H1 (cell line): ENCODE results near the gene NUP43. TPM values are rescaled to one million over a fixed set of nuclear protein-coding genes. Genes with fewer than 3 reads are reported as not detected.

Source experiments
- CTCF ChIA-PET: fragments of 300-600 bp; sonication (Branson Sonifier 250); formaldehyde crosslinking; loops from one replicate; lab custom pipeline; 2021; ENCODE audit not compliant: partially characterized antibody; lab: Charles Lee
- POLR2A ChIA-PET: fragments of 300-600 bp; sonication (Branson Sonifier 250); formaldehyde crosslinking; loops from one replicate; lab custom pipeline; 2021; ENCODE audit warnings: inconsistent platforms; ENCODE audit not compliant: partially characterized antibody; lab: Charles Lee
- DNase-seq, 2 experiments: peaks; one replicate each; pipeline versions ENCODE4 v3.0.0 to v3.0.0-alpha.2; 2010 to 2022; ENCODE audit warnings: low spot score in 2 of 2, low read depth in 1 of 2, mixed read lengths in 1 of 2
- FAIRE-seq: peaks from 2 replicates; lab custom pipeline; 2011; peaks lifted over from hg19 to GRCh38; lab: Jason Lieb, UNC
- H2AFZ ChIP-seq: 2 replicates; pipeline ENCODE4 v1.8.1; 2012; ENCODE audit warnings: low read length, inconsistent platforms
- H2AK5ac ChIP-seq: 2 replicates; pipeline ENCODE4 v1.6.1; 2013; ENCODE audit warnings: low read depth, low read length
- H2BK120ac ChIP-seq: replicated peaks from 2 replicates; pipeline ENCODE3; 2013; ENCODE audit warnings: low read depth, low read length, inconsistent platforms
- H2BK12ac ChIP-seq: 2 replicates; pipeline ENCODE4 v1.6.1; 2013; ENCODE audit warnings: low read depth, low read length
- H2BK15ac ChIP-seq: 2 replicates; pipeline ENCODE4 v1.6.1; 2013; ENCODE audit warnings: low read length
- H2BK20ac ChIP-seq: 2 replicates; pipeline ENCODE4 v1.6.1; 2013; ENCODE audit warnings: low read length
- H2BK5ac ChIP-seq: 2 replicates; pipeline ENCODE4 v1.6.1; 2013; ENCODE audit warnings: low read depth, low read length
- H3K14ac ChIP-seq: 2 replicates; pipeline ENCODE4 v1.6.1; 2013; ENCODE audit warnings: inconsistent platforms; ENCODE audit not compliant: insufficient read length
- H3K18ac ChIP-seq: 2 replicates; pipeline ENCODE4 v1.6.1; 2013; ENCODE audit warnings: low read length; ENCODE audit errors: extremely low read depth
- H3K23ac ChIP-seq: 2 replicates; pipeline ENCODE4 v1.6.1; 2013; ENCODE audit warnings: inconsistent platforms; ENCODE audit not compliant: insufficient read length
- H3K23me2 ChIP-seq: 2 replicates; pipeline ENCODE4 v1.6.1; 2013; ENCODE audit warnings: low read depth, low read length
- H3K27ac ChIP-seq: 2 replicates; pipeline ENCODE4 v1.6.1; 2011; ENCODE audit warnings: low read depth, low read length, inconsistent platforms
- H3K27me3 ChIP-seq, 4 experiments: replicated peaks in 1 of 4; 1 replicate in 1 of 4; 2 replicates in 3 of 4; pipeline versions ENCODE4 v1.6.1 to v1.8.1; 2011 to 2013; ENCODE audit warnings: low read length in 3 of 4, mild to moderate bottlenecking in 3 of 4, inconsistent platforms in 2 of 4, mixed read lengths in 2 of 4, moderate library complexity in 1 of 4; ENCODE audit not compliant: control insufficient read depth in 3 of 4, insufficient read depth in 3 of 4; ENCODE audit errors: extremely low read depth in 1 of 4
- H3K36me3 ChIP-seq, 4 experiments: 2 replicates each; pipeline versions ENCODE4 v1.6.1 to v1.8.1; 2011 to 2013; ENCODE audit warnings: mild to moderate bottlenecking in 4 of 4, low read length in 3 of 4, moderate library complexity in 2 of 4, control low read depth in 1 of 4, inconsistent platforms in 1 of 4; ENCODE audit not compliant: insufficient read depth in 4 of 4, control insufficient read depth in 2 of 4
- H3K4ac ChIP-seq: replicated peaks from 2 replicates; pipeline ENCODE3; 2013; ENCODE audit warnings: low read length, low read depth, mixed read lengths, inconsistent platforms; ENCODE audit not compliant: insufficient read length
- H3K4me1 ChIP-seq, 4 experiments: replicated peaks in 1 of 4; 1 replicate in 1 of 4; 2 replicates in 3 of 4; pipeline versions ENCODE4 v1.6.1 to v1.8.1; 2011 to 2013; ENCODE audit warnings: low read length in 3 of 4, inconsistent platforms in 2 of 4, mixed read lengths in 1 of 4; ENCODE audit not compliant: insufficient read depth in 4 of 4, control insufficient read depth in 3 of 4
- H3K4me2 ChIP-seq, 2 experiments: 2 replicates each; pipeline versions ENCODE4 v1.6.1 to v1.8.1; 2011 to 2013; ENCODE audit warnings: low read depth in 2 of 2, low read length in 2 of 2, control low read depth in 1 of 2, inconsistent platforms in 1 of 2, mild to moderate bottlenecking in 1 of 2; ENCODE audit not compliant: insufficient read depth in 1 of 2
- H3K4me3 ChIP-seq, 4 experiments: fragments of 200-600, 300-600 bp in 1 of 4; sonication (generic), shearing (Covaris generic), sonication (Bioruptor Twin) in 1 of 4; 2 replicates each; pipeline versions ENCODE4 v1.5.1 to v1.8.1; 2011 to 2016; ENCODE audit warnings: low read length in 4 of 4, low read depth in 3 of 4, control low read depth in 2 of 4, inconsistent platforms in 2 of 4, mild to moderate bottlenecking in 2 of 4, mixed read lengths in 1 of 4, moderate library complexity in 1 of 4; ENCODE audit not compliant: insufficient read depth in 2 of 4; ENCODE audit errors: extremely low read depth in 1 of 4
- H3K56ac ChIP-seq: replicated peaks from 2 replicates; pipeline ENCODE3; 2013; ENCODE audit warnings: low read depth, mild to moderate bottlenecking, mixed read lengths, low read length, inconsistent platforms; ENCODE audit not compliant: insufficient read length
- H3K79me1 ChIP-seq: 2 replicates; pipeline ENCODE4 v1.6.1; 2013; ENCODE audit warnings: low read depth, low read length, control low read depth
- H3K79me2 ChIP-seq, 2 experiments: 2 replicates each; pipeline versions ENCODE4 v1.6.1 to v1.8.1; 2012 to 2013; ENCODE audit warnings: low read length in 2 of 2, mild to moderate bottlenecking in 2 of 2, inconsistent platforms in 1 of 2; ENCODE audit not compliant: insufficient read depth in 2 of 2, control insufficient read depth in 1 of 2
- H3K9ac ChIP-seq, 4 experiments: replicated peaks in 1 of 4; 1 replicate in 1 of 4; 2 replicates in 3 of 4; pipeline versions ENCODE4 v1.6.1 to v1.8.1; 2011 to 2013; ENCODE audit warnings: low read depth in 3 of 4, low read length in 3 of 4, control low read depth in 2 of 4, mild to moderate bottlenecking in 2 of 4, moderate library complexity in 2 of 4, inconsistent platforms in 1 of 4; ENCODE audit errors: extremely low read depth in 1 of 4
- H3K9me3 ChIP-seq, 2 experiments: 2 replicates each; pipeline versions ENCODE4 v1.6.1 to v1.8.1; 2012 to 2013; ENCODE audit warnings: mild to moderate bottlenecking in 2 of 2, moderate library complexity in 2 of 2, control low read depth in 1 of 2, inconsistent platforms in 1 of 2, low read depth in 1 of 2, low read length in 1 of 2, mixed read lengths in 1 of 2; ENCODE audit not compliant: insufficient read depth in 2 of 2
- H4K20me1 ChIP-seq, 2 experiments: replicated peaks in 1 of 2; 2 replicates each; pipeline versions ENCODE3 to v1.8.1; 2011 to 2013; ENCODE audit warnings: inconsistent platforms in 2 of 2, low read length in 2 of 2, mild to moderate bottlenecking in 1 of 2; ENCODE audit not compliant: insufficient read depth in 2 of 2, control insufficient read depth in 1 of 2
- H4K5ac ChIP-seq: 2 replicates; pipeline ENCODE4 v1.6.1; 2013; ENCODE audit warnings: low read length, low read depth, mixed read lengths, inconsistent platforms; ENCODE audit not compliant: insufficient read length
- H4K8ac ChIP-seq: 2 replicates; pipeline ENCODE4 v1.8.0; 2013; ENCODE audit warnings: mild to moderate bottlenecking, moderate library complexity, low read length, inconsistent platforms; ENCODE audit not compliant: insufficient read depth; ENCODE audit errors: extremely low read depth
- H4K91ac ChIP-seq: replicated peaks from 2 replicates; pipeline ENCODE3; 2013; ENCODE audit warnings: low read length, mixed read lengths, inconsistent platforms; ENCODE audit not compliant: insufficient read length
- CHD1 ChIP-seq: IDR thresholded peaks from 2 replicates; pipeline ENCODE4 v1.6.1; 2012; ENCODE audit warnings: low read depth, low read length, improper control_type of control experiment
- POLR2AphosphoS5 ChIP-seq: IDR thresholded peaks from 2 replicates; pipeline ENCODE4 v1.6.1; 2011; ENCODE audit warnings: low read depth, low read length
- RBBP5 ChIP-seq: IDR thresholded peaks from 2 replicates; pipeline ENCODE4 v1.7.1; 2012; ENCODE audit warnings: low read depth, mild to moderate bottlenecking, inconsistent platforms, low read length, moderate library complexity, borderline replicate concordance
- RXRA ChIP-seq: IDR thresholded peaks from 2 replicates; pipeline ENCODE4 v1.6.1; 2011; ENCODE audit warnings: low read depth, mild to moderate bottlenecking, low read length, moderate library complexity; ENCODE audit not compliant: insufficient read depth
- SAP30 ChIP-seq: fragments of 300-600 bp; sonication (generic); IDR thresholded peaks from 2 replicates; pipeline ENCODE4 v1.7.1; 2012; ENCODE audit warnings: low read length, moderate library complexity, mild to moderate bottlenecking, inconsistent platforms; ENCODE audit not compliant: insufficient read depth, insufficient replicate concordance
- WGBS, 2 experiments: shearing (Covaris generic) in 1 of 2; methylation state at CpG; one replicate each; pipeline versions ENCODE4 v1.1.6 to v1.1.7; 2013 to 2015; ENCODE audit warnings: low lambda C conversion rate in 2 of 2, mixed read lengths in 2 of 2, inconsistent platforms in 1 of 2, low coverage in 1 of 2, missing lambda C conversion rate in 1 of 2; ENCODE audit not compliant: insufficient replicate concordance in 2 of 2, insufficient coverage in 1 of 2, insufficient read length in 1 of 2; ENCODE audit errors: extremely low coverage in 1 of 2, missing lambda C conversion rate in 1 of 2; 5-methylcytosine and 5-hydroxymethylcytosine counted together
- polyA plus RNA-seq, 7 experiments: library from polyadenylated mRNA; depleted of rRNA in 3 of 7; stranded (reverse) in 5 of 7; unstranded in 2 of 7; fragments of >200 nt in 5 of 7; fragments of 200-250 nt in 2 of 7; gene quantifications; 1 replicate in 5 of 7; 2 replicates in 1 of 7; 4 replicates in 1 of 7; pipeline versions ENCODE4 v1.2.1 to v1.2.3, GENCODE V29; 2011 to 2013; ENCODE audit warnings: missing spikeins in 2 of 7, mixed read lengths in 2 of 7
- total RNA-seq: library from RNA; stranded (reverse); fragmentation: NEBNext Ultra II Directional; extraction: Animal tissue kit (Norgen Biotek cat#: 25700); gene quantifications from 2 replicates; pipeline ENCODE4 v1.2.1, GENCODE V29; 2021
- TF ChIP-seq, protein P1 (sequence below): IDR thresholded peaks from 2 replicates; pipeline ENCODE4 v1.6.1; 2011; ENCODE audit warnings: low read depth, mild to moderate bottlenecking, low read length; ENCODE audit not compliant: insufficient read depth

NUP43 gene
- total and polyA plus RNA-seq, 2 of the 8 experiments (the other 6 are each of a cell fraction or from before 2014, with no cell fraction given) = 25.2 to 83.4 TPM

DNA sequence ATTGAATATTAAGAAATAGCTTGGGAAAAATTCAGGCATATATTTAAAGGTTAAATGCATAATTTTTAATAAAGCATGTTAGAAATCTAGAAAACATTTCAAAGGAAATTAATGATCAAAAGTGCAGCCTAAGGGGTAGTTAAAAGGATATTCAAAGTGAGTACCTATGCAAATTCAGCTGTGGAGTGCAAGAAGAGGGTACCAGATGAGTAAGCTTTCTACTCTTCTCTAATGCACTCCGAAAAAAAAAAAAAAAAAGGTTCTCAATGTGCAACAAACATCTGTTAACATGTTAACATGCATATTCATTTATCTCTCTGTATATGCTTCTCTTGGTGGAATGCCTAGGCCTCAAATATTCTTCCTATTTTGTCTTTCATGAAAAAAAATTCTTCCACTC, 65.8 kb downstream of the NUP43 start:
- Histone ChIP-seq H3K23me2 (no peaks in the 10 kb centered on the region), H2BK12ac (no peak overlapping the region), H2BK5ac (no peak overlapping the region), H3K18ac (no peak overlapping the region), H3K9me3 (no peaks in the 10 kb centered on the region), H4K5ac (no peak overlapping the region), H3K27ac (no peak overlapping the region), H4K91ac (no peak overlapping the region), H3K4me3 (no peak overlapping the region), H3K79me2 (peaks cover 0 to 3% of the 10 kb centered on the region in 2 experiments; a peak in 1 of 4 replicates), H4K8ac (no peak overlapping the region), H3K14ac (no peak overlapping the region), H2BK15ac (no peak overlapping the region), H3K27me3 (no peaks in the 10 kb centered on the region), H2AK5ac (no peak overlapping the region), H2AFZ (no peak overlapping the region), H3K23ac (no peak overlapping the region), H3K4ac (no peak overlapping the region), H3K79me1 (no peaks in the 10 kb centered on the region), H3K4me2 (no peak overlapping the region), H3K56ac (no peak overlapping the region), H4K20me1 (peaks cover 0 to 7% of the 10 kb centered on the region in 2 experiments), H3K36me3 (peaks cover 0 to 49% (median 26%) of the 10 kb centered on the region in 4 experiments; a peak in 7 of 8 replicates), H2BK20ac (no peak overlapping the region), H3K4me1 (no peaks in the 10 kb centered on the region), H2BK120ac (no peak overlapping the region), H3K9ac (no peak overlapping the region)
- ChIA-PET CTCF (no interaction called here), POLR2A (no interaction called here)
- WGBS, 2 experiments = 92% methylated on average over 1 of the region's 1 CpG; no CpG with 5 or more reads in 1 of the 2 experiments
- FAIRE-seq = no peak
- no peak for DNase-seq
- TF ChIP-seq CHD1 = no peak
- TF ChIP-seq, protein P1, sequence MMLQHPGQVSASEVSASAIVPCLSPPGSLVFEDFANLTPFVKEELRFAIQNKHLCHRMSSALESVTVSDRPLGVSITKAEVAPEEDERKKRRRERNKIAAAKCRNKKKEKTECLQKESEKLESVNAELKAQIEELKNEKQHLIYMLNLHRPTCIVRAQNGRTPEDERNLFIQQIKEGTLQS = no peak
- no peak for TF ChIP-seq POLR2AphosphoS5
- TF ChIP-seq RXRA = no peak
- no peak for TF ChIP-seq SAP30
- no peak for TF ChIP-seq RBBP5
